HEK293T (cell line): ENCODE measurements around the gene TMEM135.
A peak's percentile ranks its signal among the peaks of the same experiment; 100 is the strongest.
"Not testable (repeated sequence)": the region's sequence is repeated elsewhere in the genome, so short reads cannot be mapped to it uniquely, and the experiment has no call there.

Experiments
- CTCF ChIA-PET: fragments of 350-600 bp; formaldehyde crosslinking; extraction: SDS; loops from one replicate; lab custom pipeline; 2021; ENCODE audit warnings: antibody characterized with exemption, inconsistent platforms; lab: Yijun Ruan, JAX
- POLR2A ChIA-PET: fragments of 350-600 bp; formaldehyde crosslinking; extraction: SDS; loops from one replicate; lab custom pipeline; 2020; ENCODE audit warnings: antibody characterized with exemption, inconsistent platforms; lab: Yijun Ruan, JAX
- DNase-seq: peaks from one replicate; pipeline ENCODE4 v3.0.0; 2012; ENCODE audit warnings: mixed read lengths; ENCODE audit errors: extremely low spot score
- ARNT ChIP-seq: fragments of 450-650 bp; IDR thresholded peaks from 2 replicates; pipeline ENCODE4 v1.6.1; 2017; ENCODE audit warnings: mild to moderate bottlenecking
- BHLHE40 ChIP-seq: fragments of 450-650 bp; IDR thresholded peaks from 2 replicates; pipeline ENCODE4 v1.6.1; 2016; ENCODE audit warnings: mild to moderate bottlenecking, moderate library complexity, borderline replicate concordance
- CTBP1 ChIP-seq: fragments of 450-650 bp; IDR thresholded peaks from 2 replicates; pipeline ENCODE4 v1.6.1; 2016; ENCODE audit warnings: borderline replicate concordance
- ELF4 ChIP-seq: fragments of 450-650 bp; IDR thresholded peaks from 2 replicates; pipeline ENCODE4 v1.6.1; 2017; ENCODE audit warnings: antibody characterized with exemption
- FOXA1 ChIP-seq: fragments of 450-650 bp; IDR thresholded peaks from 2 replicates; pipeline ENCODE4 v1.6.1; 2016; ENCODE audit warnings: mild to moderate bottlenecking
- FOXK2 ChIP-seq: fragments of 450-650 bp; IDR thresholded peaks from 2 replicates; pipeline ENCODE4 v1.6.1; 2016; ENCODE audit warnings: mild to moderate bottlenecking
- FOXM1 ChIP-seq: fragments of 450-650 bp; IDR thresholded peaks from 2 replicates; pipeline ENCODE4 v1.6.1; 2017; ENCODE audit warnings: mild to moderate bottlenecking, borderline replicate concordance
- HDGF ChIP-seq: fragments of 450-650 bp; IDR thresholded peaks from 2 replicates; pipeline ENCODE4 v1.6.1; 2017; ENCODE audit warnings: antibody characterized with exemption, borderline replicate concordance
- L3MBTL2 ChIP-seq: fragments of 450-650 bp; conservative IDR thresholded peaks from 2 replicates; pipeline ENCODE4 v1.6.1; 2016; ENCODE audit warnings: mild to moderate bottlenecking
- LEF1 ChIP-seq: fragments of 450-650 bp; IDR thresholded peaks from 2 replicates; pipeline ENCODE4 v1.6.1; 2017; ENCODE audit warnings: mild to moderate bottlenecking, borderline replicate concordance
- NFRKB ChIP-seq: fragments of 450-650 bp; IDR thresholded peaks from 2 replicates; pipeline ENCODE4 v1.6.1; 2016; ENCODE audit warnings: mild to moderate bottlenecking, moderate library complexity
- SP1 ChIP-seq: fragments of 450-650 bp; IDR thresholded peaks from 2 replicates; pipeline ENCODE4 v1.6.1; 2017
- SUZ12 ChIP-seq: fragments of 450-650 bp; IDR thresholded peaks from 2 replicates; pipeline ENCODE4 v1.6.1; 2016; ENCODE audit warnings: mild to moderate bottlenecking
- TARDBP ChIP-seq: fragments of 450-650 bp; IDR thresholded peaks from 2 replicates; pipeline ENCODE4 v1.6.1; 2016
- ZNF384 ChIP-seq: fragments of 450-650 bp; IDR thresholded peaks from 2 replicates; pipeline ENCODE4 v1.6.1; 2016
- TF ChIP-seq, protein P1 (sequence below): fragments of 450-650 bp; IDR thresholded peaks from 2 replicates; pipeline ENCODE4 v1.6.1; 2016

TMEM135 gene

DNA sequence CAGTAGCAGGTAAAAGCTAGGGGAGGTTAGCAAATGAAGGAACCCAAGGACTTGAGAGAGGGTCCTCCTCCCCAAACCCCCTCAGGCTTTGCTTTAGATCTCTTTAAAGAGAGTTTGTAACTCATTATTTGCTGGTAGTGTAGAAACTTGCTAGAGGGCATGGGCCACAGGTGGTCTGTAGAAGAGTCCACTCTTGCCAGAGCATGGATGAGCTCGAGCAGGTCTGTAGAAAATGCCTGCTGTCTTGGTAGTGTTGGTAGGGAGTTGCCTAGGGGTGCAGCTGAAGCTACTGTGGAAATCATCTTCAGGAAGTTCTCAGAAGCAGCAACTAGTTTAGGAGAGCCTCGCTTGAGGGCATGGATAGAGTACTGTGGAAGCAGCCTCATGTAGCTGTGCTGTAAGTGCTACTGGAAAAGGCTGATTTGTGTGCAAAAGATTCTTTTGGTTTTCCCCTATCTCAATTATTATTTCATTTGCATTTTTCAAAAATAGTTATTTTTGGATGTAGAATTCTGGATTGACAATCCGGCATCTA lies 104.3 kb downstream of the TMEM135 start:
- TF ChIP-seq ELF4 (no peak), TARDBP (no peak), HDGF (no peak), NFRKB (no peak), ZNF384 (no peak), CTBP1 (no peak), SUZ12 (no peak), FOXM1 (no peak), FOXK2 (no peak), BHLHE40 (no peak), SP1 (no peak), LEF1 (no peak), ARNT (no peak), FOXA1 (no peak), L3MBTL2 (no peak)
- TF ChIP-seq, protein P1, sequence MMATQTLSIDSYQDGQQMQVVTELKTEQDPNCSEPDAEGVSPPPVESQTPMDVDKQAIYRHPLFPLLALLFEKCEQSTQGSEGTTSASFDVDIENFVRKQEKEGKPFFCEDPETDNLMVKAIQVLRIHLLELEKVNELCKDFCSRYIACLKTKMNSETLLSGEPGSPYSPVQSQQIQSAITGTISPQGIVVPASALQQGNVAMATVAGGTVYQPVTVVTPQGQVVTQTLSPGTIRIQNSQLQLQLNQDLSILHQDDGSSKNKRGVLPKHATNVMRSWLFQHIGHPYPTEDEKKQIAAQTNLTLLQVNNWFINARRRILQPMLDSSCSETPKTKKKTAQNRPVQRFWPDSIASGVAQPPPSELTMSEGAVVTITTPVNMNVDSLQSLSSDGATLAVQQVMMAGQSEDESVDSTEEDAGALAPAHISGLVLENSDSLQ = no peak
- ChIA-PET POLR2A (interaction anchor here (0.7 kb wide), 1 partner anchor 15 kb away, joined by 3 read pairs; no protein-coding TSS in a partner anchor), CTCF (no interaction called here)
- peak; percentile 5 for DNase-seq

DNA sequence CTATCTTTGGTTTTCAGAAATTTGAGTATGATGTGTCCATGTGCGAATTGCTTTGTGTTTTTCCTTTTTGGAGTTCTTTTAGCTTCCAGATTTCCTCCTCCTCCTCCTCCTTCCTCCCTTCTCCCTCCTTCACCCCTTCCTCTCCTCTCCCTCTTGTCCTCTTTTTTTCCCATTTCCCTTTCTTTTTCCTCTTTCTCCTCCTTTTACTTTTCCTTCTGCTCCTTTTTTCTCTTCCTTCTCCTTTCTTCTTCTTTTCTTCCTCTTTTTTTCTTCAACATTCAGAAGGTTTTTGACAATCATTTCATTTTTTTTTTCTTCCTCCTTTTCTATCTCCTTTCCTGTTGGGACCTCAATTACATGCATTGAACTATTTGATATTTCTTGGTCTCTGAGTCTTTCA lies 104.9 kb downstream of the TMEM135 start:
- CTCF ChIA-PET = no interaction called here
- TF ChIP-seq LEF1 = no peak
- no peak for TF ChIP-seq SP1
- TF ChIP-seq ZNF384 = no peak
- TF ChIP-seq FOXA1 = no peak
- no peak for TF ChIP-seq FOXM1
- TF ChIP-seq HDGF = no peak
- POLR2A ChIA-PET = interaction anchor here (0.7 kb wide), 1 partner anchor 16 kb away, joined by 3 read pairs; no protein-coding TSS in a partner anchor
- DNase-seq = no peak

DNA sequence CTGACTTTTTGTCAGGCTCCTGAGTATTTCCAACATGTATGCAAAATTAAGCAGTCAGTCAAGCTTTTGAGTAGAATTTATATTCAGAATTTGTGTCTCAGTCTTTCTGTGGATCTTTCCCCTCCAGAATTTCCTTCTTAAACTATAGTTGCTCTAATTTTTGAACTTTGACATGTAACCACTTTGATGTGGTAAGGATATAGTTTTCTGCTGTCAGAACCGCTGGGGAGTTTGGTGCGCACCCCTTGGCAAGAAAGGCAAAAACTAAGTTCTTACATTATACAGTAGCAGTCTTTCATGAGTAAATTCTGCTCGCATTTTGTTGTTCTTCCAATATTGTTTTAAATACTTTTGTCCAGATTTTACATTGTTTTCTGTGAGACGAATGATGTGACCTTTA lies 105.9 kb downstream of the TMEM135 start:
- no peak for TF ChIP-seq SUZ12
- no peak for TF ChIP-seq FOXA1
- no peak for TF ChIP-seq FOXK2
- no peak for TF ChIP-seq ZNF384
- TF ChIP-seq BHLHE40 = no peak
- TF ChIP-seq FOXM1 = no peak
- no peak for TF ChIP-seq ARNT
- TF ChIP-seq ELF4 = no peak
- TF ChIP-seq L3MBTL2 = no peak
- no peak for TF ChIP-seq NFRKB
- TF ChIP-seq HDGF = no peak
- TF ChIP-seq LEF1 = no peak
- no peak for TF ChIP-seq CTBP1
- TF ChIP-seq, protein P1 = no peak
- no peak for TF ChIP-seq SP1
- TF ChIP-seq TARDBP = no peak
- ChIA-PET CTCF (no interaction called here), POLR2A (no interaction called here)
- no peak for DNase-seq

DNA sequence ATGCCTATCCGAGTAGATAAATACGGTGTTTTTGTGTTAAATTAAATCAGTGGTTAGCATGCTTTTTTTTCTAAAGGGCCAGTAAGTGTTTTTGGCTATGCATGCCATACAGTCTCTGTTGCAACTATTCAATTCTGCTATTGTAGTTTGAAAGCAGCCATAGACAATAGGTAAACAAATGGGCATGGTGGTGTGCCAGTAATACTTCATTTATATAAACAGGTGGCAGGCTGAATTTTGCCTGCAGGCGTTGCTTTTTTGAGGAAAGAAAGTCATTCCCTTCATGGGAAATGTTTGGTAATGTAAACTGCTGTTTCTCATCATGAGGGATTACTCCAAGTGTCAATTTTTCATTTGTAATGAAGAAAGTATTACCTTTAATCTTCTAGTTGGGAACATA lies 106.5 kb downstream of the TMEM135 start:
- ChIA-PET POLR2A (no interaction called here), CTCF (no interaction called here)
- DNase-seq = no peak
- TF ChIP-seq, protein P1 = no peak
- no peak for TF ChIP-seq FOXM1
- no peak for TF ChIP-seq LEF1
- TF ChIP-seq BHLHE40 = no peak
- TF ChIP-seq FOXA1 = no peak
- no peak for TF ChIP-seq ZNF384
- TF ChIP-seq CTBP1 = no peak
- no peak for TF ChIP-seq ARNT
- TF ChIP-seq HDGF = no peak
- no peak for TF ChIP-seq SUZ12
- no peak for TF ChIP-seq ELF4
- no peak for TF ChIP-seq FOXK2
- no peak for TF ChIP-seq TARDBP
- TF ChIP-seq L3MBTL2 = no peak
- no peak for TF ChIP-seq SP1
- TF ChIP-seq NFRKB = no peak

DNA sequence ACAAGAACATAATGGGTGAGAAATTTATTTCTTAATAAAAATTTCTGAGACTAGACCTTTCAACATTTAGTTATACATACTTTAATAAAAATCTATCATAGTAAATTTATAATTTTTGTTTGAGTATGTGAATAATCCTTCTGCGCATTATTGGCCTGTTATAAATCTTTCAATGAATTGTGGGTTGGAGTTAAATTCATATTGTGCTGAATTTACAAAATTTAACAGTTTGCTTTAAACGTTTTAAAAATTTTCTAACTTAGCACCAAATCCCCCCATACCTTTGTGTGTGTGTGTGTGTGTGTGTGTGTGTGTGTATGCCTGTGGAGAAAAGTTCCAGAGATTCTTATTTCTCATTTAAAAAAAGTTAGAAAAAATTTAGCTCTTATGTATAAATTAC lies 111.0 kb downstream of the TMEM135 start:
- ChIA-PET POLR2A (no interaction called here), CTCF (no interaction called here)
- no peak for DNase-seq
- TF ChIP-seq LEF1 (no peak), HDGF (no peak), NFRKB (no peak), BHLHE40 (no peak), TARDBP (no peak), CTBP1 (no peak), ZNF384 (no peak), ELF4 (no peak), FOXM1 (no peak), SP1 (no peak), L3MBTL2 (no peak)
- TF ChIP-seq, protein P1 = no peak

DNA sequence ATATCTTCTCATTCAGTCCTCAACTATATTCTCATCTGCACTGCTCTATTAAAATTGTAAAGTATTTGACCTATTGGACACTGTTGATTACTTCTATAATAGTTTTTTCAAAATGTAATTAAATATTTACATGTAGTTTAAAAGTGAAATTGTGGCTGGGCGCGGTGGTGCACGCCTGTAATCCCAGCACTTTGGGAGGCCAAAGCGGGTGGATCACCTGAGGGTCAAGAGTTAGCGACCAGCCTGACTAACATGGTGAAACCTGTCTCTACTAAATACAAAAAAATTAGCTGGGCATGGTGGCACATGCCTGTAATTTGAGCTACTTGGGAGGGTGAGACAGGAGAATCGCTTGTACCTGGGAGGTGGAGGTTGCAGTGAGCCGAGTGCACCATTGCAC lies 112.0 kb downstream of the TMEM135 start:
- POLR2A ChIA-PET, CTCF ChIA-PET, DNase-seq: not testable (repeated sequence)
